ENCODE data around the gene CD300LF. TPM values are rescaled to one million over a fixed set of nuclear protein-coding genes. Genes with fewer than 3 reads are reported as not detected.

The CD300LF gene
- total RNA-seq, 1 donor from 2014 or later: 0.49 TPM

GRCh38 chr17:74729866-74730265 lies 17.1 kb upstream of the CD300LF start:
- no peak for DNase-seq

DNA sequence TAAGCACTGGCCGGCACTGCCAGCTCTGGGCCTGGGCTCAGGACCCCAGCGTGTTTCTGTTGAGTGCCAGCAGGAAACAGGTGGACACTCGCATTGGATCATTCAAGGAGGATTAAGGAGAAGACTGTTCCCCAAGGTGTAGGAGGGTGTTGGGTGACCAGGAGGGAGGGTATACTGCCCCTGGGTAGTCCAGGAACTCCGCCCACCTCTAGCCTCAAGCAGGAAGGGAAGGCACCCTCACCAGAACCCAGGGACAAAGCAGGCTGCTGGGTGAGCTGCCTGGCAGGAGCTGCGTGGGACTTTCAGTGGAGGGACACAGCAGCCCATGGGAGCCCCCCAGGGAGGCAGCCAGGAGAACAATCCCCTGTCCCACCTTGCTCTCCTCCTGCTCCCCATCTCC lies 16.6 kb upstream of the CD300LF start:
- DNase-seq: no peak

DNA sequence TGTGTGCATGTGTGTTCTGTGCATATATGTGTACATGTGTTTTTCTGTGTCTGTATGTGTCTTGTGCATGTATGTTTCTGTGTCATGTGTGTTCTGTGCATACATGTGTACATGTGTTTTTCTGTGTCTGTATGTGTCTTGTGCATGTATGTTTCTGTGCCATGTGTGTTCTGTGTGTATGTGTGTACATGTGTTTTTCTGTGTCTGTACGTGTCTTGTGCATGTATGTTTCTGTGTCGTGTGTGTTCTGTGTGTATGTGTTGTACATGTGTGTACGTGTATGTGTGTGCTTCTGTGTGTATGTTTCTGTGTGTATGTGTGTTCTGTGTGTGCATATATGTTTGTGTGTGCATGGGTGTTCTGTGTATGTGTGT lies 16.0 kb upstream of the CD300LF start:
- no peak for DNase-seq

GRCh38 chr17:74728033-74728701 lies 15.4 kb upstream of the CD300LF start:
- DNase-seq: no peak

- DNase-seq: no peak
Observed at GRCh38 chr17:74725111-74725510, 12.4 kb upstream of the CD300LF start.

- DNase-seq: no peak
Observed at GRCh38 chr17:74723891-74724290, 11.2 kb upstream of the CD300LF start.

DNA sequence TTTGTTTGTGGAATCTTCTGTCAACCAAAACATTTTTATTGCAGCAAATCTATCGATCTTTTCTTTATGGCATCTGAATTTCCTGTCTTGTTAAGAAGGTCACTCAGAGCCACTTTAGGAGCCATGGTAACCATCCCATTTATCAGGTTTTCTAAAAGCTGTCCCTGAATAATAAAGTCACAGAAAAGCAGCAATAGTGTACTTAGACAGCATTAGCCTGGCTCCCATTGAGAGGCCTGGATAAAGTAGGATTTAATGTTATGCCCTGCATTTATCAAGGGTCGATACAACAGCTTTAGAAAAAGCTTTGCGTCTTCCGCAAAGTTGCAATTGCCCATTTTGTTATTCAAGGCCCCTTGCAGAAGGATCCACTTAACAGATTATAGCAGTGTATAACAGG lies 10.1 kb upstream of the CD300LF start:
- DNase-seq: no peak

- no peak for DNase-seq
Observed at GRCh38 chr17:74720506-74720905, 7.8 kb upstream of the CD300LF start.

DNA sequence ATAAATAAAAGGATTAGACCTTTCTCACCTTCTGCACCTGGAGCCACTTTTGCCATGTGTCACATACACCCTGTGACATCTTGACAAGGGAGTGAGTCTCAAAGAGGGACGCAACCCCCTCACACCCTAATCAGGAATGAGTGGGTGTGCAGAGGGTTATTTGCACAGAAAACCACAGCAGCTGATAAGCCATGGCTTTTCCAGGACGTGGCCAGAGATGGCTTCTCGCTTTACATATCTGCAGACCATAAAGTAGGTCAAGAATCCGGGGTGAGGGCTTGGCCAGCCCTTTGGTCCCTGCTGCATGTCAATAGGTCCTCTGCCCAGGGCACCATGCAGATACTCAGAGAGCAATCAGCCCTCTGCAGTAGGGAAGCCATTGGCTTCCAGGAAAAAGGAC lies 2.4 kb upstream of the CD300LF start:
- DNase-seq: no peak

- DNase-seq: no peak
Observed at GRCh38 chr17:74713171-74713755, 540 bp upstream of the CD300LF start.

DNA sequence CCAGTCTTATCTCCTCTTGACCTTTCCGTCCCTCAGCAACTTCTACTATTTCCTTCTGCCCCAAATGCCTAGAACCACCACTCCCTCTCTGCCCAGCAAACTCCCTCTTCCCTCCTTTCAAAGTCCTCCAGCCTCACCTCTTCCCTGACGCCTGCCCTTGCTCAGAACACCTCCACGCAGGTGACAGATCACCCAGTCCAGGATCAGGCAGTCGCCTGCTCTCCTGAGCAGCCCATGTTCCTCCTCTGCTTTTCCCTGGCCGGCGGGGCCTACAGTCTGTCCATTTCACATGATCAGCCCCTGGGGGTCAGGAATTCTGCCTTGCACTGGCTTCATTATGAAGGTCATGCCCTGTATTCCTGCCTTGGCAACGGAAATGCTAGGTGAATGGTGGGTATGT lies 422 bp downstream of the CD300LF start:
- DNase-seq: no peak

GRCh38 chr17:74711058-74711824 lies 1.5 kb downstream of the CD300LF start:
- no peak for DNase-seq

DNA sequence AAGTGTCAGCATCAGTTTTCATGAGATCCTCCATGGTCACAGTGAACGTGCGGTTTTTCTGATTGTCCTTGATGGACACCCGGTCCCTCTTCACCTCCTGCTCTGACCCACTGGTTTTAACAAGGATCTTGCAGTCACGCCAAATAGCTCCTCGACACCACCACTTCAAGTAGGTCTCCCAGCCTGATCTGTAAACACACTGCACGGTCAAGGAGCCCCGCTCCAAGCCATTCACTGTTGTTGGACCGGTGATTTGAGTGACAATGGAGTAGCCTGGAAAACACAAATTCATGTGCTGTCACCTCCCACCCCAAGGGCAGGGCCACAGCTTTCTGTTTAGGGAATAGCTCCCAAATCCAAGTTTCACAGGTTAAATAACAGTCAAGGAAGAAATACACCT lies 8.2 kb downstream of the CD300LF start:
- no peak for DNase-seq

DNA sequence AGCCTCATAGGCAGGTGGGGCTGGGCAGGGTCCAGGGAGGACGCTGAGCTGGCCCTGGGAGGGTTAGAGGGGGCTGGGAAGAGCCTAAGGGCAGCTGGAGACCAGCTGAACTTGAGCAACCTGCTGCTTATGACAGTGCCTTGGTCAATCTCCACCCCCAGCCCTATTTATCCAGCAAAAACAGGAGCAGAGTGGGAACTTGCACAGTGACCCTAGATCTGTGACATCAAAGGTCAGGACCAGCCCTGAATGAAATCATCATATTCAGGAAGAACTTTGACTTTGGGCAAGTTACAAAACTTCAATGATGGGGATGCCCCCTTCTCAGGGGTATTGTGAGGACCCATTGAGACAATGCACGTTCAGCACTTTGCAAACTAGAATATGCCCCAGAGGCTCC lies 9.4 kb downstream of the CD300LF start:
- no peak for DNase-seq

GRCh38 chr17:74702116-74702871 lies 10.4 kb downstream of the CD300LF start:
- DNase-seq: no peak

GRCh38 chr17:74699236-74699635 lies 13.5 kb downstream of the CD300LF start:
- DNase-seq: no peak

- no peak for DNase-seq
Observed at GRCh38 chr17:74698069-74698468, 14.7 kb downstream of the CD300LF start.

GRCh38 chr17:74697515-74697914 lies 15.2 kb downstream of the CD300LF start:
- no peak for DNase-seq

DNA sequence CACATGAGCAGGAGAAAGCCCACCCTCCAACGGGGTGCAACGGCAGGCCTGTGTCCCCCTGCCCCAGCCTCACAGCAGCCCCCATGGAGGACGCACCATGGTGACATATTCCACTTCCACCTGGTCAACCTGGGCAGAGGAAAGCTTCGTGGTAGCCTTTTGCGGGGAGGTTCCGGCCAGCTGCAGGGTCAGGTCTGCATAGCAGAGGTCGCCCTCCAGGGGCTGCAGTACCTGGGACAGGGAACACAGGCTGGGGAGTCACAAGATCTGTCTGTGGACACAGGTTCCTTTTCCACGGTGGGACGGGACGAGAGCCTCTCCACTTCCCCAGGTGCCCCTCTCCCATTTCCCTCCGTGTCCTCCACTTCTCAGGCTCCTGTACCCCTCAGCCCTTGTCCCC lies 17.1 kb downstream of the CD300LF start:
- DNase-seq: no peak

- no peak for DNase-seq
Observed at GRCh38 chr17:74694081-74694480, 18.6 kb downstream of the CD300LF start.

DNA sequence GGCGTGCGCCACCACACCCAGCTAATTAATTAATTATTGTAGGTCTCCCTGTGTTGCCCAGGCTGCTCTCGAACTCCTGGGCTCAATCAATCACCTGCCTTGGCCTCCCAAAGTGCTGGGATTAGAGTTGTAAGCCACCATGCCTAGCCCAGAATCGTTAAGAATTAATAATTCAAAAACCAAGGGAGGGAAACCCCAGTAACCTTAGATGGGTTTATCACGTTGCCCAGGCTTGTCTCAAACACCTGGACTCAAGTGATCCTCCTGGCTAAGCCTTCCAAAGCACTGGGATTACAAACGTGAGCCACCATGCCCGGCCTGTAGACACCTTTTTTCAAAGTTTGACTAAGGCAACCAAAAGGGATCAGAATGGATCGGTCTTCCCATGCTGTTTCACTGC lies 21.6 kb downstream of the CD300LF start:
- no peak for DNase-seq

DNA sequence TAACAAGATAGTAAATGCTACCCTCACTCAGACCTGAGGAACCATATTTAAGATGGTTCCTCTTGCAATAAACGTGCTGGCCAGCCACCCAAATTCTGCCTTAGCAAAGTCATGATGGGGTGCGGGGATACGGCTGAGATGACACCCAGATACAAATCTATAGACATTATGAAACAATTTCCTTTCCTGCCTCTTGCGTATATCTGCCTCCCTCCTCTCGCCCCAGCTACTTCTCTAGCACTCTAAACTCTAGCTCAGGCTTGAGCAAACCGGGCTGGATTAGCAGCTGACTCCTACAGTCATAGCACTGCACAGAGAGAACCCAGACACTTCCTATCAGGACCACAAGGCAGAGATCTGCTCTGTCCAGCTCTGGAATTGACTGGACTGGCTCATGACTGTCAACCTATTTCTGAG lies 22.3 kb downstream of the CD300LF start:
- DNase-seq: no peak

DNA sequence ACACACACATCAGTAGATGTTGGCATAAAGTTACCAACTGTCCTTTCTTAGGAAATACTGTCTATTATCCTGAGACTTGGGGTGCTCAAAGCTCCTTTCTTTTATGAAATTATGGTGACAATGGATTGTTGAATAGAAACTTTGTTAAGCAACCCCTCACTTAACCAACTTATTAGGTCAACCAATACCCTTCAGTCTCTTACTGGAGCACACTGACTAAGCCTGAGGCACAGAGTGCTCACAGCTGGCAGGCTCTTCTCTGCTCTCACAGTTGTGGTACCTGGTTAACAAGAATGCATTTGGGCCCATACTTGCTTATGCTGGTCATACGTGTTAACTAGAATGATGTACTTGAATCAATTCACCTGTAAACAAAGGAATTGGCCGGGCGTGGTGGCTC lies 24.8 kb downstream of the CD300LF start:
- no peak for DNase-seq

Data from skin of body (tissue), 2 donors.